Activated B cell treated with CpG ODN at 0.5 μM for 24 hours (primary cell): ENCODE results near the gene ULK2. TPM values are rescaled to one million over a fixed set of nuclear protein-coding genes. Genes with fewer than 3 reads are reported as not detected.
"Not testable (repeated sequence)": the region's sequence is repeated elsewhere in the genome, so short reads cannot be mapped to it uniquely, and the experiment has no call there.

Source experiments
- ATAC-seq: fragments of 200-7000 bp; cut with Tn5 transposase; one replicate; pipeline ENCODE4 v1.10.0; 2021; ENCODE audit warnings: low read depth, mild to moderate bottlenecking, moderate library complexity
- CTCF ChIA-PET: fragments of 350-600 bp; sonication (Branson Sonifier 250); formaldehyde crosslinking; loops from one replicate; lab custom pipeline; 2021; ENCODE audit warnings: antibody characterized with exemption; lab: Charles Lee
- POLR2A ChIA-PET: fragments of 350-600 bp; sonication (Branson Sonifier 250); formaldehyde crosslinking; loops from one replicate; lab custom pipeline; 2021; ENCODE audit warnings: antibody characterized with exemption; lab: Charles Lee
- DNase-seq: peaks from one replicate; pipeline ENCODE4 v3.0.0; 2022
- H3K27ac Mint-ChIP-seq: one replicate; pipeline ENCODE4 v1.8.0; 2020; ENCODE audit warnings: mixed read lengths
- H3K27me3 Mint-ChIP-seq: one replicate; pipeline ENCODE4 v1.8.0; 2021; ENCODE audit warnings: mixed read lengths
- H3K36me3 Mint-ChIP-seq: one replicate; pipeline ENCODE4 v1.8.0; 2021; ENCODE audit warnings: low read depth, mixed read lengths
- H3K4me1 Mint-ChIP-seq: one replicate; pipeline ENCODE4 v1.8.0; 2021; ENCODE audit warnings: mixed read lengths
- H3K4me3 Mint-ChIP-seq: one replicate; pipeline ENCODE4 v1.8.0; 2020; ENCODE audit warnings: mild to moderate bottlenecking, mixed read lengths
- H3K9me3 Mint-ChIP-seq: one replicate; pipeline ENCODE4 v1.8.0; 2020; ENCODE audit warnings: mixed read lengths
- CTCF ChIP-seq: fragments of 200-600 bp; IDR thresholded peaks from one replicate; pipeline ENCODE4 v1.8.0; 2022; ENCODE audit warnings: antibody characterized with exemption, mild to moderate bottlenecking
- intact Hi-C: fragments of 100-400 bp; cut with micrococcal nuclease; formaldehyde crosslinking; loops from one replicate; pipeline ENCODE4 v1.15.1; 2024
- total RNA-seq: library from RNA; stranded (reverse); gene quantifications from 2 replicates; pipeline ENCODE4 v1.2.3, GENCODE V29; 2022

The ULK2 gene
- total RNA-seq, 1 donor from 2014 or later = 3.0 TPM

GRCh38 chr17:19766016-19766415 lies 101.7 kb downstream of the ULK2 start:
- ATAC-seq (no peak), DNase-seq (no peak)
- Mint-ChIP-seq H3K36me3 (no peaks in the 10 kb centered on the region), H3K27me3 (no peaks in the 10 kb centered on the region), H3K9me3 (no peaks in the 10 kb centered on the region), H3K27ac (no peak overlapping the region), H3K4me1 (peaks cover 2% of the 10 kb centered on the region), H3K4me3 (no peak overlapping the region)
- TF ChIP-seq CTCF = no peak
- CTCF ChIA-PET = interaction anchor here (1.0 to 7.4 kb wide), 13 partner anchors 11 to 428 kb away, joined by 3 to 76 read pairs (median 6); partner anchors contain the start of genes ALDH3A2 and B9D1
- intact Hi-C loops = loop anchor here (1.0 kb wide), 4 partner anchors 151 to 404 kb away; partner anchors contain the start of gene B9D1
- POLR2A ChIA-PET = no interaction called here

- H3K36me3 Mint-ChIP-seq, H3K27ac Mint-ChIP-seq, ATAC-seq, H3K4me3 Mint-ChIP-seq, H3K27me3 Mint-ChIP-seq, DNase-seq, H3K9me3 Mint-ChIP-seq, H3K4me1 Mint-ChIP-seq: not testable (repeated sequence)
- intact Hi-C loops = loop anchor here (2.0 kb wide), 1 partner anchor 19 kb away; no protein-coding TSS in a partner anchor
- POLR2A ChIA-PET = interaction anchor here (0.6 to 0.7 kb wide), 2 partner anchors 8 to 364 kb away, joined by 3 to 4 read pairs; no protein-coding TSS in a partner anchor
- CTCF ChIA-PET = interaction anchor here (1.5 to 7.4 kb wide), 7 partner anchors 9 to 401 kb away, joined by 3 to 76 read pairs (median 20); partner anchors contain the start of gene B9D1
These were observed 103.7 kb downstream of the ULK2 start for GRCh38 chr17:19763991-19764390.

GRCh38 chr17:19763416-19763815 lies 104.3 kb downstream of the ULK2 start:
- intact Hi-C loops = loop anchor here (2.0 kb wide), 1 partner anchor 19 kb away; no protein-coding TSS in a partner anchor
- TF ChIP-seq CTCF = no peak
- no peaks in the 10 kb centered on the region for H3K27me3 Mint-ChIP-seq
- ATAC-seq = no peak
- no peaks in the 10 kb centered on the region for H3K36me3 Mint-ChIP-seq
- ChIA-PET CTCF (interaction anchor here (0.8 to 7.4 kb wide), 10 partner anchors 8 to 400 kb away, joined by 3 to 76 read pairs (median 19); partner anchors contain the start of genes ALDH3A2 and B9D1), POLR2A (interaction anchor here (1.7 kb wide), 1 partner anchor 116 kb away, joined by 22 read pairs; the partner anchor contains the start of gene ALDH3A2)
- H3K9me3 Mint-ChIP-seq = no peaks in the 10 kb centered on the region
- DNase-seq = no peak
- H3K4me3 Mint-ChIP-seq = no peak overlapping the region
- H3K27ac Mint-ChIP-seq = no peak overlapping the region
- peaks cover 2% of the 10 kb centered on the region for H3K4me1 Mint-ChIP-seq

GRCh38 chr17:19762515-19762961 lies 105.2 kb downstream of the ULK2 start:
- H3K4me1 Mint-ChIP-seq = peaks cover 2% of the 10 kb centered on the region
- TF ChIP-seq CTCF = no peak
- H3K4me3 Mint-ChIP-seq = no peak overlapping the region
- H3K27ac Mint-ChIP-seq = no peak overlapping the region
- POLR2A ChIA-PET = interaction anchor here (0.7 to 1.7 kb wide), 4 partner anchors 9 to 399 kb away, joined by 3 to 22 read pairs (median 4); partner anchors contain the start of genes ALDH3A2 and B9D1
- CTCF ChIA-PET = interaction anchor here (0.7 to 7.4 kb wide), 17 partner anchors 8 to 399 kb away, joined by 3 to 76 read pairs (median 6); partner anchors contain the start of genes ALDH3A2, B9D1 and MAPK7
- ATAC-seq (peak; percentile 82), DNase-seq (peak; percentile 59)
- H3K27me3 Mint-ChIP-seq = no peaks in the 10 kb centered on the region
- intact Hi-C loops = loop anchor here (1.0 to 2.0 kb wide), 3 partner anchors 18 to 399 kb away; no protein-coding TSS in a partner anchor
- H3K9me3 Mint-ChIP-seq = no peaks in the 10 kb centered on the region
- H3K36me3 Mint-ChIP-seq = no peaks in the 10 kb centered on the region

GRCh38 chr17:19760746-19761145 lies 107.0 kb downstream of the ULK2 start:
- ATAC-seq = no peak
- ChIA-PET CTCF (interaction anchor here (0.9 to 3.3 kb wide), 3 partner anchors 16 to 398 kb away, joined by 3 to 30 read pairs (median 18); partner anchors contain the start of gene B9D1), POLR2A (no interaction called here)
- intact Hi-C loops = no loop called here
- H3K4me3 Mint-ChIP-seq = no peak overlapping the region
- peaks cover 9% of the 10 kb centered on the region for H3K4me1 Mint-ChIP-seq
- H3K36me3 Mint-ChIP-seq = no peaks in the 10 kb centered on the region
- no peak overlapping the region for H3K27ac Mint-ChIP-seq
- TF ChIP-seq CTCF = no peak
- no peak for DNase-seq
- H3K9me3 Mint-ChIP-seq = no peaks in the 10 kb centered on the region
- H3K27me3 Mint-ChIP-seq = no peaks in the 10 kb centered on the region
